GM18498 (cell line): ENCODE measurements around the gene NPRL2.
"Not testable (repeated sequence)": the region's sequence is repeated elsewhere in the genome, so short reads cannot be mapped to it uniquely, and the experiment has no call there.

Experiments used
- ATAC-seq: cut with Tn5 transposase; IDR thresholded peaks from one replicate; pipeline ENCODE4 v1.9.1; 2021; ENCODE audit warnings: mild to moderate bottlenecking, moderate library complexity; ENCODE audit not compliant: unreplicated experiment

The NPRL2 gene

GRCh38 chr3:50314816-50315215 lies 35.8 kb downstream of the NPRL2 start:
- ATAC-seq, result no peak

- ATAC-seq, result no peak
These were observed 36.2 kb downstream of the NPRL2 start for GRCh38 chr3:50314342-50314741.

- ATAC-seq, result not testable (repeated sequence)
These were observed 38.5 kb downstream of the NPRL2 start for GRCh38 chr3:50312041-50312440.

- ATAC-seq, result no peak
These were observed 46.0 kb downstream of the NPRL2 start for GRCh38 chr3:50304601-50305000.

- ATAC-seq, result no peak
These were observed 47.4 kb downstream of the NPRL2 start, which contains the start of gene HYAL1 for GRCh38 chr3:50303013-50303815. HYAL1 (minus strand) TSS chr3:50303574; CDS start chr3:50302956, 618 bp downstream.

- ATAC-seq, result no peak
These were observed 48.2 kb downstream of the NPRL2 start for GRCh38 chr3:50302095-50303012.

- no peak for ATAC-seq
These were observed 49.8 kb downstream of the NPRL2 start for GRCh38 chr3:50300681-50301254.

GRCh38 chr3:50299929-50300680 lies 50.5 kb downstream of the NPRL2 start:
- no peak for ATAC-seq

- ATAC-seq, result no peak
These were observed 51.0 kb downstream of the NPRL2 start for GRCh38 chr3:50299638-50299928.

- ATAC-seq, result peak; percentile 89
These were observed 51.5 kb downstream of the NPRL2 start, which contains the start of the genes HYAL3 and NAA80 for GRCh38 chr3:50298836-50299637. HYAL3 (minus strand) TSS chr3:50299405; CDS start chr3:50295602, 3,803 bp downstream. NAA80 (minus strand) TSS chr3:50299405; CDS start chr3:50297463, 1,942 bp downstream.

GRCh38 chr3:50297896-50298725 lies 52.5 kb downstream of the NPRL2 start:
- ATAC-seq, result no peak

GRCh38 chr3:50297384-50297775 lies 53.2 kb downstream of the NPRL2 start:
- ATAC-seq, result no peak
